NCI-H748 treated with DMSO at 0.1 percent for 48 hours (cell line): ENCODE measurements around the gene TRIM41.
"Not testable (repeated sequence)": the region's sequence is repeated elsewhere in the genome, so short reads cannot be mapped to it uniquely, and the experiment has no call there.

Source experiments
- DNase-seq: peaks from one replicate; lab custom pipeline; 2025; lab: John Stamatoyannopoulos, UW

TRIM41 gene

GRCh38 chr5:181223058-181223728 is at the start of gene TRIM41:
TRIM41 (plus strand) TSS chr5:181223281; CDS start chr5:181224000, 719 bp downstream.
- DNase-seq, result no peak

- DNase-seq, result no peak
These were observed 49.4 kb upstream of the TRIM41 start for GRCh38 chr5:181173420-181174342.

DNA sequence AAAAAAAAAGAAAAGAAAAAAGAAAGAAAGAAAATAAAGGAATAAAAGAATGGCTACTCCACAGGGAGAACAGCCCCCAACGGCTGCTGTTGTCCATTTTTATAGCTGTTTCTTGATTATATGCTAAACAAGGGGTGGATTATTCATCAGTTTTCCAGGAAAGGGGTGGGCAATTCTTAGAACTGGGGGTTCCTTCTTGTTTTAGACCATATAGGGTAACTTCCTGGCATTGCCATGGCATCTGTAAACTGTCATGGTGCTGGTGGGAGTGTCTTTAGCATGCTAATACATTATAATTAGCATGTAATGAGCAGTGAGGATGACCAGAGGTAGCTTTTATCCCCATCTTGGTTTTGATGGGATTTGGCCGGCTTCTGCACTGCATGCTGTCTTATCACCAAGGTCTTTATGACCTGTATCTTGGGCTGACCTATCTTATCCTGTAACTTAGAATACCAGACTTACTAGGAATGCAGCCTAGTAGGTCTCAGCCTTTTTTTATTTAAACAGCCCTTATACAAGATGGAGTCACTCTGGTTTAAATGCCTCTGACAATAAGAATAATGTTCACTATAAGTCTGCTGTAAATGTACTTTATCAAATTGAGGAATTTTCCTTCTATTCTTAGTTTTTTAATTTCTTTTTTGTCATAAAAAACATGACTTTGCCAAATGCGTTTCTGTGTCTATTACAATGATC is 46.7 kb upstream of the TRIM41 start:
- DNase-seq, result no peak

- DNase-seq, result not testable (repeated sequence)
These were observed 45.5 kb upstream of the TRIM41 start for GRCh38 chr5:181177559-181177958.

DNA sequence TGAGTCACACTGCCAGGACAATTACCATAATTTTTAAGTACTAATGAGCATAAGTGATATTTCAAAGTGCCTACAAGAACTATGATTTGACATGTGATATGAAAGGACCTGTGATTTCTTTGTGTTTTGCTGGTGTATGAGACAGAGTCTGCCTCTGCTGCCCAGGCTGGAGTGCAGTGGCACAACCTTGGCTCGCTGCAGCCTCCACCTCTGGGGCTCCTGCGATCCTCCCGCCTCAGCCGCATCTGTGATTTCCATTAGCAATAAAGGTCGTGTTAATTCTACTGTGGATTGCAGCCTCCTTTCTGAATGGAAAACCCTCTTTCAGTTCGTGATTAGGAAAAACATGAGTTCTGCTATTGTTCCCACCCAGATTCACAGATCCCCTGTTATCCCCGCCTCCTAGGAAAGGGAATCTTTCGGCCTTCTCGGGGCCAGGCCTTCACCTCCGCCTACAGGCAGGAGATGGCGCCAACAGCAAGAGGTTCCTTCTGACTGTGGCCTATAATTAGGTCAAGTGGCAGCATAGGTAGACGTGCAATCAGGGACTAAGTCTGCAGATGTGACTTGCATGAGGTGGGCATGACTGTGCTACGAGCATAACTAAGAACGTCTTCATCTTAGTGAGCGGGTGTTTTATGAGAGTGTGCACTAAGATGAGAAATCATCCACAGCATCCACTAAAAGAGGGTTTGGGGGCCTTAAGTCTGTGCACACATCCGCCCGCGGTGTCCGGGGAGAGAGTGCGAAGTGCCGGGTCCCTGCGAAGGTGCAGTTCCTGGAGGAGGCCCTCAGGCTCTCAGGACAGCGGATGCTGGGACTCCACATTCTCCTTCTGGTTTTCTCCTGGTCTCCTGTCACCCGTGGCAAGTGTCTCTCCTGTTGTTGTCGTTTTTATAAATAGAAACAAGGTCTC is 41.2 kb upstream of the TRIM41 start:
- no peak for DNase-seq

DNA sequence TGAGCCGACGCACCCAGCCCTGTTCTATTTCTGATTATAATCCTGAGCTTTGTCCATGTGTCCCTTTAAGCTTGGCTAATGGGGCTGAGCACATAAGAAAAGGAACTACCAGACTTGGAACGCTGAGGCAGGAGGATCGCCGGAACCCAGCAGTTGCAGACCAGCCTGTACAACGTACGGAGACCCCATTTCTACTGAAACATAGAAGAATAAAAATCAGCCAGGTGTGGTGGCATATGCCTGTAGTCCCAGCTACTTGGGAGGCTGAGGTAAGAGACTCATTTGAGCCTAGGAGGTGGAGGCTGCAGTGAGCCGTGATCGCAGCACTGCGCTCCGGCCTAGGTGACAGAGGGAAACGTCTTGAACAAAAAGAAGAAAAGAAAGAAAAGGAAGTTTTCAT is 40.4 kb upstream of the TRIM41 start:
- DNase-seq, result no peak

GRCh38 chr5:181184845-181185216 is 38.2 kb upstream of the TRIM41 start:
- no peak for DNase-seq

- no peak for DNase-seq
These were observed 37.5 kb upstream of the TRIM41 start for GRCh38 chr5:181185560-181185959.

DNA sequence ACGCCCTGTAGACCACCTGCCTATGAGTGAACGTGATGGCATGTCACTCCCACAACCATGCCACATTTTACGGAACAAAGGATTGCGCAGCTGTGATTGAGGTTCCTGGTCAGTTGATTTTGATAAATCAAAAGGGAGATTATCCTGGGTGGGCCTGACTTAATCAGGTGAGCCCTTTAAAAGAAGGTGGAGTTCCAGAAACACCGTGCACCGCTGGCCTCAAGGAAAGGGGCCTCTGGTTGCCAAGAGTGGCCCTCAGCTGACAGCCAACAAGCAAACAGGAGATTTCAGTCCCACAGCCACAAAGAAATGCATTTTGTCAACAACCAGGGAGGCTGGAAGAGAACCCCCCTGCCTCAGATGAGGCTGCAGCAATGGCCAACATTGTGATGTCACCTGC is 37.1 kb upstream of the TRIM41 start:
- no peak for DNase-seq

GRCh38 chr5:181186986-181187499 is 36.0 kb upstream of the TRIM41 start:
- DNase-seq, result no peak

- no peak for DNase-seq
These were observed 35.4 kb upstream of the TRIM41 start for GRCh38 chr5:181187500-181188213.

DNA sequence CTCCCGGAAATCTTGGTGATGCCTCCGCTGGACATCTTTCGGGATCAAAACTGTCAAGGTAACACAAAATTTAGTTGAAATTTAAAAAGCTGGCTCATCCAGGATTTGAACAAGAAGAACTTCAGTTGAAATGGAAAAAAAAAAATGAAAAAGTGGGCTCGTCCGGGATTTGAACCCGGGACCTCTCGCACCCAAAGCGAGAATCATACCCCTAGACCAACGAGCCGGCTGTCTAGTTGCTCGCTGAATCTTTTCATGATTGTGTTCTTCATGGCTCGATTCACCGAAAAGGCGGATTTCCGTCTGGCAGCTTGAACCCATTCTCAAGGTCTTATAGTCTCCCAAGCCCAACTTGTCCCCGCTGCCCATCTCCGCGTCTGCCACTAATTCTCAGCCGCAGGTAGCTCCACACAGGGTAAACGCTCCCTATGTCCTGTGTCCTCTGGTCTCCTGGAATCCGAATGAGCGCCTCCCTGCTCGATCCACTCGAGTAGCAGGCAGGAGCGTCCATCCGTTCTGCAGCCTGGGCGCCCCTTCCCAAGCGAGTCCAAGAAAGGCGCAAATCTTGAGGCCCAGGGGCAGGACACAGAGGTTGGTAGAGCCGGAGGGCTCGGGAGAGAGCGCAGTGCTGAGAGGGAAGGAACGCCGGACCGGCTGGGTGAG is 34.2 kb upstream of the TRIM41 start:
- no peak for DNase-seq

GRCh38 chr5:181189363-181189961 is 33.6 kb upstream of the TRIM41 start:
- DNase-seq, result no peak

GRCh38 chr5:181189962-181190710 is 32.9 kb upstream of the TRIM41 start:
- DNase-seq, result no peak

- no peak for DNase-seq
These were observed 32.2 kb upstream of the TRIM41 start for GRCh38 chr5:181190711-181191525.

GRCh38 chr5:181191526-181192336 is 31.4 kb upstream of the TRIM41 start:
- no peak for DNase-seq

DNA sequence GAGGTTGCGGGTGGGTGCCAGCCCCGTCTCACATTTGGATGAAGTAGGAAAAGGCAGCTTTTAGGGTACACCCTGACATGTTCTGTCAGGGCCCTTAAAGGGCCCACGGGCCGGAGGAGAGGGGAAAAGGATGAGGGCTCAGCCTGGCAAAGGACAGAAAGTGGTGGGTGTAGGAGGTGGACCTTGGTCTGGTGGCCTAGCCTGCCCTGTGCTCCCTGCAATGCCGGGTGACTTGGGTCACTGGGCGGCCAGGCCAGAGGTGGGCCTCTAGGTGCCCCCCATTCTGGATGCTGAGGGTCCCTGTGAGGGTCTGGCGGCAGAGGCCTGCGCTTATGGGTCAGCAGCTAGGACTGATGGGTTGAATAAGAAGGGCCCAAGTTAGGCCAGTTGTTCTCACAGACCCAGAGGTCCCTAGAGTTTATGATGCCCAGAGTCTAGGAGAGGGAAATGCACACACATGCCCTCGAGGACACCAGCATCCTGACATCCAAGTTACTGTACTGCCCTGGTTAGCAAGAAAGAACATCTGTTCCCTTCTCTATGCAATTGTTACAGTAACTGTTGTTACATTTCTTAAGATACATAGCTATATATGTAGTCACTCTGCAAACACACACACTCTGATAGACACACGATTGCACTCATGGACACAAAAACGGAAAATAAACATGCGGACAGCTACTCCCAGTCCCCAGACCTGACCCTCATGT is 30.6 kb upstream of the TRIM41 start:
- no peak for DNase-seq
